ENCODE data around the gene ATAD3C. TPM values are rescaled to one million over a fixed set of nuclear protein-coding genes. Genes with fewer than 3 reads are reported as not detected.

Gene ATAD3C
- total and polyA plus RNA-seq, 10 of the 15 experiments (the other 5 are each of a cell fraction or from before 2014, with no cell fraction given): 0.03 to 3.1 (median 0.86) TPM

GRCh38 chr1:1439546-1440261, 9.8 kb upstream of the ATAD3C start:
- no peak for TF ChIP-seq ATF3 (IDR thresholded peaks at IDR 0.05; ENCODE audit: borderline replicate concordance, extremely low read depth, low read depth, low read length)
- no peak for TF ChIP-seq PKNOX1 (IDR thresholded peaks at IDR 0.05)
- no TSS peak for BruUV-seq (replicated peaks)
- no peak overlapping the region for H2AFZ ChIP-seq (ENCODE audit: control insufficient read depth, low read depth, low read length)
- SMC1A ChIA-PET (ENCODE audit: uncharacterized antibody, unreplicated experiment): interaction anchor here (1.5 kb wide), 1 partner anchor 32 kb away, joined by 5 read pairs; no protein-coding TSS in a partner anchor
- H4K20me1 ChIP-seq (ENCODE audit: control insufficient read depth, insufficient read depth): no peaks in the 10 kb centered on the region
- RAD21 ChIA-PET (ENCODE audit: unreplicated experiment): interaction anchor here (1.2 to 1.9 kb wide), 3 partner anchors 32 to 40 kb away, joined by 3 to 4 read pairs (median 3); partner anchors contain the start of gene MRPL20
- H3K9me3 ChIP-seq (replicated peaks; ENCODE audit: control insufficient read depth, insufficient read depth, low read length): no peaks in the 10 kb centered on the region
- FAIRE-seq: no peak
- H3K36me3 ChIP-seq (ENCODE audit: control insufficient read depth in 2 of 2, insufficient read depth in 2 of 2, low read length in 1 of 2): no peaks in the 10 kb centered on the region
- H3K4me2 ChIP-seq (ENCODE audit: control insufficient read depth, insufficient read depth): no peak overlapping the region
- no peak for ATAC-seq
- 89% methylated on average over 41 of the region's 82 CpGs for WGBS (ENCODE audit: insufficient coverage, insufficient replicate concordance, low lambda C conversion rate, missing lambda C conversion rate)
- in situ Hi-C loops (cut with MboI) (no loop called here), intact Hi-C loops (cut with micrococcal nuclease; ENCODE audit: unreplicated experiment) (loop anchor here (2.0 kb wide), 3 partner anchors 33 to 65 kb away; partner anchors contain the start of genes CCNL2 and MRPL20)
- CTCF ChIA-PET: interaction anchor here (1.2 to 2.7 kb wide), 5 partner anchors 16 to 67 kb away, joined by 3 to 17 read pairs (median 15); partner anchors contain the start of gene MRPL20
- no peaks in the 10 kb centered on the region for H3K79me2 ChIP-seq (ENCODE audit: control insufficient read depth, insufficient read depth, low read length)
- POLR2A ChIA-PET: interaction anchor here (1.5 kb wide), 1 partner anchor 41 kb away, joined by 4 read pairs; the partner anchor contains the start of gene CCNL2
- no peak overlapping the region for H3K4me3 ChIP-seq
- peaks cover 15% of the 10 kb centered on the region for H3K4me1 ChIP-seq (ENCODE audit: control insufficient read depth, insufficient read depth, low read length)
- no peak overlapping the region for H3K27ac ChIP-seq (ENCODE audit: control insufficient read depth, insufficient read depth)
- DNase-seq (ENCODE audit: low read depth, low spot score): no peak
- H3K9ac ChIP-seq (ENCODE audit: control insufficient read depth, insufficient read depth, low read length): no peak overlapping the region
- peaks cover 0 to 4% of the 10 kb centered on the region in 2 experiments; a peak in 2 of 4 replicates for H3K27me3 ChIP-seq (replicated peaks in 1 of 2; ENCODE audit: control insufficient read depth in 2 of 2, insufficient read depth in 2 of 2, low read length in 1 of 2)

All from GM12878 (cell line).